Choroid plexus epithelial cell (primary cell): ENCODE results near the gene IPO9.

Experiments
- DNase-seq: peaks from one replicate; pipeline ENCODE4 v3.0.0-alpha.2; 2010; ENCODE audit warnings: low read depth
- H3K4me3 ChIP-seq: 2 replicates; pipeline ENCODE4 v1.5.1; 2011; ENCODE audit warnings: low read depth, mild to moderate bottlenecking, control low read depth, low read length, moderate library complexity
- TF ChIP-seq, protein P1 (sequence below): conservative IDR thresholded peaks from 2 replicates; pipeline ENCODE4 v1.5.1; 2011; ENCODE audit warnings: low read depth, mild to moderate bottlenecking, control low read depth, inconsistent platforms, low read length, moderate library complexity

Gene IPO9

GRCh38 chr1:201859424-201859823 is 30.5 kb downstream of the IPO9 start:
- TF ChIP-seq, protein P1, sequence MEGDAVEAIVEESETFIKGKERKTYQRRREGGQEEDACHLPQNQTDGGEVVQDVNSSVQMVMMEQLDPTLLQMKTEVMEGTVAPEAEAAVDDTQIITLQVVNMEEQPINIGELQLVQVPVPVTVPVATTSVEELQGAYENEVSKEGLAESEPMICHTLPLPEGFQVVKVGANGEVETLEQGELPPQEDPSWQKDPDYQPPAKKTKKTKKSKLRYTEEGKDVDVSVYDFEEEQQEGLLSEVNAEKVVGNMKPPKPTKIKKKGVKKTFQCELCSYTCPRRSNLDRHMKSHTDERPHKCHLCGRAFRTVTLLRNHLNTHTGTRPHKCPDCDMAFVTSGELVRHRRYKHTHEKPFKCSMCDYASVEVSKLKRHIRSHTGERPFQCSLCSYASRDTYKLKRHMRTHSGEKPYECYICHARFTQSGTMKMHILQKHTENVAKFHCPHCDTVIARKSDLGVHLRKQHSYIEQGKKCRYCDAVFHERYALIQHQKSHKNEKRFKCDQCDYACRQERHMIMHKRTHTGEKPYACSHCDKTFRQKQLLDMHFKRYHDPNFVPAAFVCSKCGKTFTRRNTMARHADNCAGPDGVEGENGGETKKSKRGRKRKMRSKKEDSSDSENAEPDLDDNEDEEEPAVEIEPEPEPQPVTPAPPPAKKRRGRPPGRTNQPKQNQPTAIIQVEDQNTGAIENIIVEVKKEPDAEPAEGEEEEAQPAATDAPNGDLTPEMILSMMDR = no peak
- H3K4me3 ChIP-seq = no peak overlapping the region
- DNase-seq = no peak

DNA sequence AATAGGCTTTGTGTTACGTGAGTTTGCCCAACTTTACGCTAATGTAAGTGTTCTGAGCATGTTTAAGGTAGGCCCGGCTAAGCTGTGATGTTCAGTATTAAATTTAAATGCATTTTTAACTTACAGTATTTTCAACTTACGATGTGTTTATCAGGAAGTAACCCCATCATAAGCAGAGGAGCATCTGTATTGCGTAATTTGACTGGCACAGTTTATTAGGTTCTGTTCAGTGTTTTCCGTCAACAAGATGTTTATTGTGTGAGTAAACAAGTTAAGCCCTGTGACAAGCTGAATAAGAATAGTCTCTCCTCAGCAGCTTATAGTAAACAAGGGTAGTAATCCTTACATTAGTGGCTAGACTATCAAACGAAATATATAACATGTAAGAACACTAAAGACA is 32.5 kb downstream of the IPO9 start:
- DNase-seq = no peak
- TF ChIP-seq, protein P1 = no peak
- H3K4me3 ChIP-seq = no peak overlapping the region

DNA sequence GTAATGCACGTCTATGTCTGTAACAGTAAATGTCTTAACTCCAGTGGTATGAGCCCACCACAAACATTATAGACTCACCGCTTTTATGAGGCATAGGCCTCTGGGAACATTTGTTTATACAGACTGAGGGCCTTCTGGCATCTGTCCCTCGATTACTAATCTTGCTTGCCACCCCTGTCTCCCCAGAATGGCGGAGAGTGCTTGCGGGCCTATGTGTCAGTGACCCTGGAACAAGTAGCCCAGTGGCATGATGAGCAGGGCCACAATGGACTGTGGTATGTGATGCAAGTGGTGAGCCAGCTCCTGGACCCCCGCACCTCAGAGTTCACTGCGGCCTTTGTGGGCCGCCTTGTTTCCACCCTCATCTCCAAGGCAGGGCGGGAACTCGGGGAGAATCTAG is 41.4 kb downstream of the IPO9 start:
- DNase-seq = no peak
- H3K4me3 ChIP-seq = no peak overlapping the region
- TF ChIP-seq, protein P1 = no peak

DNA sequence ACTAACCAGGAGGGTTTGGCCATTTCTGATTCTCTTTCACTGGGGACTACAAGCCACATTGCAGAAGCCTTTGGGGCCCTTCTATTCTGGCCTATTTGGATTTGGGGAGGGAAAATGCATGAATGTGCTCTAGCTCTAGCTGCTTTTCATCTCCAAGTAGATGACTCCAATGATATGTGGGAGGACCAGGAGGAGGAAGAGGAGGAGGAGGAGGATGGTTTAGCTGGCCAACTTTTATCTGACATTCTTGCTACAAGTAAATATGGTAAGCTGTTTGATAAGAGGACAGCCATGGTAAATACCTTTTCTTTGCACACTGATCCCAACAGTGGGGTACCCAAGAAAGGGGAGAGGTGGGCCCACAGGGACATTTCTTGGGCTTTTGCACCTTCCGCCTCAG is 45.7 kb downstream of the IPO9 start:
- H3K4me3 ChIP-seq = no peak overlapping the region
- TF ChIP-seq, protein P1 = no peak
- no peak for DNase-seq

- TF ChIP-seq, protein P1 = peak; percentile 71
- peak; percentile 51 for DNase-seq
- H3K4me3 ChIP-seq = no peak overlapping the region
These were observed 47.3 kb downstream of the IPO9 start for GRCh38 chr1:201876148-201876818.

- peak; percentile 78 for DNase-seq
- TF ChIP-seq, protein P1 = peak; percentile 75
These were observed 49.0 kb downstream of the IPO9 start for GRCh38 chr1:201877877-201878401.

More at GRCh38 chr1:201877877-201878401, 49.0 kb downstream of the IPO9 start:
- H3K4me3 ChIP-seq = no peak overlapping the region
